GM06990 (cell line): ENCODE measurements around the gene COG1.

Source experiments
- DNase-seq: peaks from one replicate; pipeline ENCODE4 v3.0.0-alpha.2; 2011; ENCODE audit not compliant: insufficient read length; ENCODE audit errors: extremely low read depth
- H3K27me3 ChIP-seq: replicated peaks from 2 replicates; pipeline ENCODE4 v1.6.0; 2011; ENCODE audit warnings: low read length; ENCODE audit not compliant: control insufficient read depth, insufficient read depth
- H3K36me3 ChIP-seq: 2 replicates; pipeline ENCODE4 v1.5.1; 2011; ENCODE audit warnings: low read length; ENCODE audit not compliant: control insufficient read depth, insufficient read depth
- H3K4me3 ChIP-seq: replicated peaks from 2 replicates; pipeline ENCODE4 v1.5.1; 2011; ENCODE audit warnings: low read depth, mild to moderate bottlenecking, control low read depth, low read length
- CTCF ChIP-seq: IDR thresholded peaks from 2 replicates; pipeline ENCODE4 v1.5.1; 2011; ENCODE audit warnings: low read length, control low read depth, mild to moderate bottlenecking, inconsistent platforms; ENCODE audit not compliant: insufficient read depth, poor library complexity, severe bottlenecking

Gene COG1

GRCh38 chr17:73151916-73152632 is 40.8 kb upstream of the COG1 start:
- Histone ChIP-seq H3K36me3 (no peaks in the 10 kb centered on the region), H3K27me3 (no peaks in the 10 kb centered on the region), H3K4me3 (no peak overlapping the region)
- no peak for TF ChIP-seq CTCF
- DNase-seq = no peak

GRCh38 chr17:73155410-73156165 is 37.3 kb upstream of the COG1 start:
- Histone ChIP-seq H3K27me3 (no peaks in the 10 kb centered on the region), H3K4me3 (no peak overlapping the region), H3K36me3 (no peaks in the 10 kb centered on the region)
- DNase-seq = no peak
- no peak for TF ChIP-seq CTCF

- DNase-seq = peak; percentile 69
- peak; percentile 93 for TF ChIP-seq CTCF
- H3K4me3 ChIP-seq = no peak overlapping the region
- no peaks in the 10 kb centered on the region for H3K27me3 ChIP-seq
- H3K36me3 ChIP-seq = no peaks in the 10 kb centered on the region
Observed at GRCh38 chr17:73156166-73156840, 36.6 kb upstream of the COG1 start.

- TF ChIP-seq CTCF = no peak
- Histone ChIP-seq H3K36me3 (no peaks in the 10 kb centered on the region), H3K27me3 (no peaks in the 10 kb centered on the region), H3K4me3 (no peak overlapping the region)
- DNase-seq = peak; percentile 48
Observed at GRCh38 chr17:73156887-73157520, 35.9 kb upstream of the COG1 start.

- no peak for TF ChIP-seq CTCF
Observed at GRCh38 chr17:73157521-73157890, 35.3 kb upstream of the COG1 start.

More at GRCh38 chr17:73157521-73157890, 35.3 kb upstream of the COG1 start:
- no peak overlapping the region for H3K4me3 ChIP-seq
- DNase-seq = no peak
- H3K27me3 ChIP-seq = no peaks in the 10 kb centered on the region
- H3K36me3 ChIP-seq = no peaks in the 10 kb centered on the region
